GM18519 (cell line): ENCODE data around the gene AHNAK.
"Not testable (repeated sequence)": the region's sequence is repeated elsewhere in the genome, so short reads cannot be mapped to it uniquely, and the experiment has no call there.

ENCODE experiments used
- ATAC-seq: cut with Tn5 transposase; IDR thresholded peaks from one replicate; pipeline ENCODE4 v1.9.1; 2021; ENCODE audit warnings: mild to moderate bottlenecking, moderate library complexity; ENCODE audit not compliant: unreplicated experiment, low FRiP score

AHNAK gene

GRCh38 chr11:62394825-62395538, 151.6 kb downstream of the AHNAK start:
- ATAC-seq, result no peak

- ATAC-seq, result no peak
Observed at GRCh38 chr11:62393735-62394134, 152.9 kb downstream of the AHNAK start.

DNA sequence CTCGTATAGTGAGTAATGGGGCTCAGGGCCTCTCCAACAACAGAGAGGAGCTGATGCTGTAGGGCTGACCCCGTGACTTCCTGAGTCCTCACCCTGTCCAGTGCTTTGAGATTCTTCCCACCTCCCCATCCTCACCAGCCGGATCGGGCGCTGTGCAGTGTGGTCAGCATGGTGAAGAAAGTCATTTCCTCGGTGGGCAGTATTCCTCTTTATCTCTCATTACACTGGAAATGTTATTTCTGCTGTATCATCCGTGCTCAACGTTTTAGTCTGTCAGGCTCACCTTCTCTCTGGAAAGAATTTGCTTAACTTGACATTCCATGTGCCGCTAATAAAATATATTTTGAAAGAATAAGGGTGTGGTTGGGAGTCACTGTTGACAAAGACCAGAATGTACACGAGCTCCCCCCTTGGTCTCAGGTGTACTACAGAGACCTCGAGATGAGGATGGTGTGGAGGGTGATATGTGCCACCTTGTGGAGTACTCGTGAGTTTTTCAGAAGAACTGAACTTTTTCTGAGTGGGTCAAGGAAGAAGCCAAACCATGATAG, 153.5 kb downstream of the AHNAK start:
- no peak for ATAC-seq

DNA sequence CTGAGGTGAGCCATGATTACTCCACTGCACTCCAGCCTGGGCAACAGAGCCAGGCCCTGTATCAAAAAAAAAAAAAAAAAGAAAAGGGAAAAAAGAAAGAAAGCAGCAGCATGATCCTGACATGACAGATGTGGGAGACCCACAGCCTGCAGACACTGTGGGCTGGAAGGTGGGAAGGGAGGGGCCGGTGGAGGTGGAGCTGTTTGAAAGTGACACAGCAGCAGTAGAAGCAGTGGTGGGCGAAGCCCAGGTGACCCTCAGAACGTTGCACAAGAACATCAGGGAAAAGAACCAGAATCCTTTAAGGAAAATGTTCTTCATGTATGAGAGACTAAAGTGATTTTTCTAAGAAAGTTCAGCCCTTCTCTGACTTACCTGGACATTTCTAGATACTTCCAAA, 154.1 kb downstream of the AHNAK start:
- no peak for ATAC-seq

DNA sequence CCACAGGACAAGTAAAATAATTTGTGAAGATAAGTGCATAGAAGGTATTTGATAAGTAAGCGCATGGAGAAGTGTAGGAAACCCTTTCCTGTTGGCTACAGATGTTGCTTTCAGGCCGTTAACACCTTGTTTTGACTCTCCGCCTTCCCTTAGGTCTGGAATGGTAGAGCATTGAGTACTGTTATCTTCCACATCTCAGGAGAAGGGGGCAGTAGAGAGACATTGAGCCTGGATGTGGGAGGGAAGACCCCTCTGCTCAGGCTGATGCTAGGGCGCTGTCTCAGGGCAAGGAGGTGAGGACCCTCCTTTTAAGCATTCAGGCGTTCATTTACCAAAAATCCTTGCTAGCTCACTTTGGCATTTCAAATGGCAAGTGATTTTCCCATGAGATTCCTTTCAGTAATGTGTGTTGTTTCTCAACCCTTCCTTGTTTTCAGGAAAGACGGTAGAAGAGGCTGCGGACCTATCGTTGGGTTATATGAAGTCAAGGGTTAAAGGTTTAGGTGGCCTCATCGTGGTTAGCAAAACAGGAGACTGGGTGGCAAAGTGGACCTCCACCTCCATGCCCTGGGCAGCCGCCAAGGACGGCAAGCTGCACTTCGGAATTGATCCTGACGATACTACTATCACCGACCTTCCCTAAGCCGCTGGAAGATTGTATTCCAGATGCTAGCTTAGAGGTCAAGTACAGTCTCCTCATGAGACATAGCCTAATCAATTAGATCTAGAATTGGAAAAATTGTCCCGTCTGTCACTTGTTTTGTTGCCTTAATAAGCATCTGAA, 154.8 kb downstream of the AHNAK start:
- no peak for ATAC-seq

DNA sequence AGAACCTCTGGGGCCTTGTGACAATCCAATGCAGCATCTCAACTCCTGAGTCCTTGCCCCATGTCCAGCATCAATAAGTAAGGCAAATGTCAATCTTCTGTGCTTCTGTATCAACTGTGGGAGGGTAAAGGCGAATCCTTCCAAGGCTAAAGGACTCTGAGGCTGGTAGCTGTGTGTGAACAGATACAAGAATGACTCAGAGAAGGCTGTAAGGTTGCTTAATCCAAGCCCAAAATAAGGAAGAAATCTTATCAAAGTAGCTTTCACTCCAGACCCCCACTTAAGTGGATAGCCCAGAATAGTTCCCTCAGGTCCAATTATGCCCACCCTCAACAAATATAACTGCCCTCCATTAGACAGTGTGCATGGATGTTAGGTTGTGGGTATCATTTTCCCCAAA, 155.9 kb downstream of the AHNAK start:
- no peak for ATAC-seq

DNA sequence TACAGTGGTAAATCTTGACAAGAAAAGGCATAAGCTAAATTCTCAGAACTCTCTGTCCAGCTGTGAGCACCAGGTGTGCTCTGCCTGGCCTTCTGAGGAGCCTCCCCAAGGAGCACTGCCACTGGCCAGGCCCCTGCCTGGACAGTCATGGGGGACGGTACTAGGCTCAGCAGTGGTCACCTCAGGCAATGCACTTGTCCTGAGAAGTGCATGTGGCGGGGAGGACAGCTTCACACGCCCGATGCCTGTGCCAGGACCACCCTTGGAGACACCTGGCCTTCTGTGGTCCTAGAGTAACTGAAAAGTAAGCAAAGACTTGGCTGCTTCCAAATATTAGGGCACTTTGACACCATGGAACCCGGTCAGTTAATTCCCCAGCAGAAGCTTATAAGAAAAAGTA, 156.4 kb downstream of the AHNAK start:
- no peak for ATAC-seq

DNA sequence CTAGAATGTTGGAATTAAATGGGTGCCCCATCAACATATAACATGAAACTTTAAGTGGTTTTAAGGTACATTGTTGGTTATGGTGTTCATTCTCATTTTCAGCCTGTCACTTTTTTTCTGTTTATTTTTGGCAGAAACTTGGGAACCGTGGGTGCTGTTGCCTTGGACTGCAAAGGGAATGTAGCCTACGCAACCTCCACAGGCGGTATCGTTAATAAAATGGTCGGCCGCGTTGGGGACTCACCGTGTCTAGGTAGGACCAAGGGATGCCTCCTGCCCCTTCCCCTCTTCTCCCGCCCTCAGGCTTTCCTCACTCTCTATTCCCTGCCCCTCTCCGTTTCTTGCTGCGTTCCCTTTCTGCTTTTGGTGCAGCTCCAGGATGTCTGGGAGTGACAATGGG, 157.6 kb downstream of the AHNAK start:
- ATAC-seq, result no peak

DNA sequence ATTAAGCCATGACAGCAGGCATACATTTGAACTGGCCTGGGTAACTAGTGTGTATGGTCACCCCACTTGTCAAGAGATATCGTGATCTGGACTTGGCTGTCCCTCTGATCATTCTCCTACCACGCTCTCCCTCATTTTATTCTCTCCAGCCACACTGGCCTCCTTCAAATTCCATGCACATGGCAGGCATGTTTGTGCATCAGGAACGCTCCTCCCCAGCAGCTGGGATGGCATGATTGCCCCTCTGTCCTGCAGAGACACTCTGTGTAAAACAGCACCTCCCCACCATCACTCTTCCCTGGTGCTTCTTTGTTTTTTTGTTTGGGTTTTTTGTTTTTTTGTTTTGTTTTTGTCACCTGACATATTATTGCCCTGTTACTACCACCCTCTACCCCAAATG, 159.2 kb downstream of the AHNAK start:
- no peak for ATAC-seq

DNA sequence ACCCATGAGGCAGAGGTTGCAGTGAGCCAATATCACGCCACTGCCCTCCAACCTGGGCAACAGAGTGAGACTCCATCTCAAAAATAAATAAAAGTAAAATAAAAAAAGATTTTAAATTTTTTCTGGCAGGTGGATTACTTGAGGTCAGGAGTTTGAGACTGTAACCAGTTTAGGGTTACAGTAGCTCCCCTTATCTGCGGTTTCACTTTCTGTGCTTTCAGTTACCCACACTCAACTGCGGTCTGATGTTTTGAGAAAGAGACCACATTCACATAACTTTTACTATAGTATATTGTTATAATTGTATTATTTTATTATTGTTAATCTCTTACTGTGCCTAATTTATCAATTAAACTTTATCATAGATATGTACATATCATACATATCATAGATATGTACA, 160.5 kb downstream of the AHNAK start:
- not testable (repeated sequence) for ATAC-seq

GRCh38 chr11:62383822-62384221, 162.8 kb downstream of the AHNAK start:
- ATAC-seq, result no peak
